NOMO-1 treated with dmso at 0.1 percent for 144 hours (cell line): ENCODE measurements around the gene KLHL30.

Source experiments
- DNase-seq: peaks from one replicate; lab custom pipeline; 2025; ENCODE audit not compliant: unreplicated experiment; lab: John Stamatoyannopoulos, UW

The KLHL30 gene, protein sequence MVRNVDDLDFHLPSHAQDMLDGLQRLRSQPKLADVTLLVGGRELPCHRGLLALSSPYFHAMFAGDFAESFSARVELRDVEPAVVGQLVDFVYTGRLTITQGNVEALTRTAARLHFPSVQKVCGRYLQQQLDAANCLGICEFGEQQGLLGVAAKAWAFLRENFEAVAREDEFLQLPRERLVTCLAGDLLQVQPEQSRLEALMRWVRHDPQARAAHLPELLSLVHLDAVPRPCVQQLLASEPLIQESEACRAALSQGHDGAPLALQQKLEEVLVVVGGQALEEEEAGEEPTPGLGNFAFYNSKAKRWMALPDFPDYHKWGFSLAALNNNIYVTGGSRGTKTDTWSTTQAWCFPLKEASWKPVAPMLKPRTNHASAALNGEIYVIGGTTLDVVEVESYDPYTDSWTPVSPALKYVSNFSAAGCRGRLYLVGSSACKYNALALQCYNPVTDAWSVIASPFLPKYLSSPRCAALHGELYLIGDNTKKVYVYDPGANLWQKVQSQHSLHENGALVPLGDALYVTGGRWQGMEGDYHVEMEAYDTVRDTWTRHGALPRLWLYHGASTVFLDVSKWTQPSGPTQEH

DNA sequence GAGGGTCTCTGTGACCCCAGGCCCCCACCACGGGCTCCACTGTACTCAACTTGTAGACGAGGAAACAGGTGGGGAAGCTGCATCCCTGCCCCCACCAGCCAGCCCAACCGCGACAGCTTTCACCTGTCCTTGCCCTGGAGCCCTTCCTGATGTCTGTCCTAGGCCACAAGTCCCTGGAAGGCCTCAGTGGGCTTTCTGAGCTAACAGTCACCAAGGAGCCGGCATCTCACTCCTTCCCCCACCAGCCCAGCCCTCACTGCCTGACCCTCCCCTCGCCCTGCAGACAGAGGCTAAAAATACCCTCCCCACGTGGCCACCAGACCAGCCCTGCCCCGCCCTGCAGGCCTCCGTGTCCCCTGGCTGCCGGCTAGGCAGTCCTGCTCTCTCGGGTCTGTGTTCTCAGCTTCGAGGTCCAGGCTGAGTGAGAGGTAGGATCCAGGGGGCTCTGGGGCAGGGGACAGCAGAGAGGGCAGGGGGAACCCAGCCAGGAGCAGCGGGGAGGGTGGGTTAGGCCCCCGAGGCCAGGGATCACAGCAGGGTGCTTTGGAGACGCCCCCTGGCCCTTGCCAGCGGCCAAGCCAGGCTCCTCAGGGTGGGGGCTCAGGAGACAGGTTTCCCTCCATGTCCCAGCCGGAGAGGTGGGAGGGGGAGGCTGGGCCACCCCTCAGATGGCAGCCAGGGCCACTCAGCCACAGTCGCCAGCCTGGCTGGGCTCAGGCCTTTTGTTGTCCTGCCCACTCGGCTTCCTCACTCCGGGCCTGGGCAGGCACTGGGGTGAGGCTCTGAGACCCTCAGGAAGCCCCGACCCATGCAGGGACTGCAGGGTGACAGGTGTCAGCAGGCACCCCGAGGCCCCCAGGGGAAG is at the start of gene KLHL30:
Gene KLHL30 (plus strand): TSS at position 338 of the 865 bp plus-strand sequence. CDS start 2,087 bp downstream, outside the sequence.
- no peak for DNase-seq

- no peak for DNase-seq
Observed at GRCh38 chr2:238090887-238091286, 47.6 kb upstream of the KLHL30 start.

DNA sequence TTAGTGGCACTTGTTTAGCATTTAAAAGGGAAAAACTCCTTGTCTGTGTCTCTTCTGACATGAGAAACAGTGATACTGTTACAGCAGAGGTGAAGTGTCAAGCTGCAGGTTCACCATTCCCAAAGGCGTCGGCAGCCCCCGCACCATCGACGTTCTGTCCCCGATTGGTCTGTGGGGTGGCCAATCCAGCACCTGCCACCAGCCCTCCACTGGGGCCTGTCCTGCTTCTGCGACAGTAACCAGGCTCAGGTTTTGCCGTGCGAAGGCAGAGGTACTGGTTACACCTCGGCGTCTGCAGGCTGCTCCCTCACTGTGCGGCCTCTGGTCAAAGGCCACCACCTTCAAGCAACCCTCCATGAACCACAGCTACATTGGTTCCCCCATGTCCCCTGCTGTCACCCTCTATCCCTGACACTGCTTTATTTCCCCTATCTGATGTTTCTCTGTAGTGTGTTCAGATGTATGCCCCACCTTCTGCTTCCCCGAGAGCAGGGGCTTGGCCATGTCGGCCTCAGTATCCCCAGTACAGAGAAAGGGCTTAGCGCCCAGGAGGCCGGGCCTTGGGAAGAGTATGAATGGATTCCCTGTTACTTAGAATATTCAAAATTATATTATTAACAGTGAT is 46.9 kb upstream of the KLHL30 start:
- no peak for DNase-seq

DNA sequence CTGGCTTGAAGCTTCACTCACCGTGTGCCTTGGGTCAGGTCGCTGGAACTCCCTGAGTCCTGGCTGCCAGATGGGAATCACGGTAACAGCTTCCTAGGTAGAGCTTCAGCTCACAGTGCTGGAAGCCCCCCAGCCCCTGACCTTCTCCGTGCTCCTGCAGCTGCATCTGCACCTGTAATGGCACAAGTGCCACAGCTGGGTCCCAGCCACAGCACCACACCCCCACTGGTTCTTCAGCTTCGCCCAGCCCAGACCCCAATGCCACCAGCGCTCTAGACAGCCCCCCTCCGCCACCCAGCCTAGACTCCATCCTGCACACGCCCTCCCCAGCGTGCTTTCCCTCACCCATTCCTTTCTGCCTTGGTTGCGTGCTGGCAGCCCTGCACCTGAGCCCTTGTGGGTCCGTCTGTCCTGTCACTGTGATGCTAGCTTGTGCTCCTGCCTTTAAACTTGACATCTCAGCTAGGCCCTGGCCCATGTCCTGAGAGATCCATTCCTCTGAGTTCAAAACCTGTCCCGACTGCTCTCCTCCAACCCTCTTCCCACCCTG is 45.9 kb upstream of the KLHL30 start:
- DNase-seq: no peak

DNA sequence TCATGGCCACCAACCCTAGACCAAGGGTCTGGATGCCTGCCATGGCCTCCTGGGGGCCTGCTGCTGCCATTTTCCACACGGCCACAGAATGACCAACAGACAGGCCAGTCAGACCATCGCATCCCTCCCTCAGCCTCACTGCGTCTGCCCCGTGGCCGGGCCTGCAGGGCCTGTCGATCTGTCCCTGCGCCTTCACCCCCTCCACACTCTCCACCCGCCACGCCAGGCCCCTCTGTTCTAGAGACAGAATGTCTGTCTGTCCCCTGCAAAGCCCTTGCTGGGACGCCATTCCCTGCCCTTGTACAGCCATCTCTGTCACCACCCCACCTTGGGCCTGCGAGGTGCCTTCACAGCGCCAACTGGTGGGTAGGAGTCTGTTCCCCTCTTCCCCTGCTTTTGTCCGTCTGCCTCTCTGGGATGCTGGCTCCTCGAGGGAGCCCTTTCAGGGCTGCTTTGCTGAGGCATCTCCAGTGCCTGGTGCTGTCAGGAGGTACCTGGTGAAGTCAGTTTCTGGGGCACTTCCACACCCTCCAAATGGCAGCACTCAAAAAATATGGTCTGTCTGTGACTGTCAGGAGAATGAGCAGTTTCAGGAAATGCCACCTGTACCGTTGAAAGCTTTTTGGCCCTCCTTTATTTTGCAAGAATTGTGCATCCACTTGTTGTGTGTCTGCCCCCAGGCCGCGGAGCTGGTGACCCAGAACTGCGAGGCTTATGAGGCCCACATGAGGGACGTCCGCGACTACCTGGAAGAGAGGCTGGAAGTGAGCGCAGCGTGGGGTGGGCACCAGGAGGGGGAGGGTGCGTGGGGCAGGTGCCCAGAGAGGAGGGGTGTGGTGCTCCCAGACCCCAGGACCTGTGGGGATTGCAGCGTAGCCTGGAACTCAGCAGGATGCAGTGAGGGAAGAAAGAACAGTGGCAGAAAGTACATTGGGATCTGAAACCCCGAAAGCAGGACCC is 45.0 kb upstream of the KLHL30 start:
- no peak for DNase-seq

- no peak for DNase-seq
Observed at GRCh38 chr2:238094438-238095022, 43.9 kb upstream of the KLHL30 start.

- DNase-seq: no peak
Observed at GRCh38 chr2:238095143-238095542, 43.3 kb upstream of the KLHL30 start.

DNA sequence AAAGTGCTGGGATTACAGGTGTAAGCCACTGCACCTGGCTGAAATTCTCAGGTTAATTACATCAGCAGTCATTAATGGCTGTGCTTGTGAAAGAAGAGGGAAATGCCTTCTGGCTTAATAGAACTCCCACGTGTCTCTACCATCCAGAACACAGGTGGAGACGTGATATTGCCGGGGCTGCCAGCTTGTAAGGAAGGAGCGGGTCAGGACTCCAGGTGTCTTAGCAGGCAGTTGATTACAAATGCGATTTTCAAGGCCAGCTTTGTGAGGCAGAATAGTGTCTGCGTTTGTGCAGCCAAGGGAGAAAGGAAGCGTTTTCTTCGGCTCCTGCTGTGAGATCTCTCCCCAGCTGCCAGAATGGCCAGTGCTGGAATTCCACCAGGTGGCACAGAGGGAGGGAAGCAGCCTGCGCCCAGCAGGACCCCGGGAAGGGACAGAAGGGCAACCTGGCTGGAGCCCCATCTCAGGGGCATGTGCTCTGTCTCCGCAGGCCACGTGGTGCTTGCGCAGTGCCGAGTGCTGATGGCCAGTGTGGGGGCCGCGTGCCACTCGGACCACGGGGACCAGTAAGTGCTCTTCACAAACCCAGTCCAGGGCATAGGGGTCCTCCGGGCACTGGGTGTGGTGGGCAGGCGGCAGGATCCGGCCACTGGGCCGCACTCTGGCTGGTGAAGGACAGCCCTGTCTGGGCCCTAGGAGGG is 42.0 kb upstream of the KLHL30 start:
- no peak for DNase-seq

GRCh38 chr2:238097201-238097987 is 41.1 kb upstream of the KLHL30 start:
- no peak for DNase-seq

GRCh38 chr2:238097988-238098871 is 40.2 kb upstream of the KLHL30 start:
- no peak for DNase-seq

GRCh38 chr2:238098901-238099713 is 39.4 kb upstream of the KLHL30 start:
- DNase-seq: no peak

DNA sequence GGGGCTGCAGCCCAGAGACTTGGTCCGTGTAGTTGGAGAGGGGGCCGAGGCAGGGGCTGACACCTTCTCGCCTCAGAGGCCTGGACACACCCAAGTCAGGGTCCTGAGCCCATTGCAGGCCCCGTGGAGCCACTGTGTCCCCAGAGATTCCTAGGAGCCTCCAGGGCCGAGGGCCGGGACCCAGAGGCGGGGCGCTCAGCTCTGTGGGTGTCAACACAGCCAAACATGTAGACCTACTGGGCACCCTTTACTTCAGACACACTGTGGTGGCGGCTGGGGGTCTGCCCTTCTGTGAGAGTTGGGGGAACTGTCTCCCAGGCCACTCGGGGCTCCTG is 38.8 kb upstream of the KLHL30 start:
- DNase-seq: no peak

GRCh38 chr2:238100049-238100820 is 38.2 kb upstream of the KLHL30 start, which contains the start of gene ESPNL:
TSS of gene ESPNL (plus strand) at chr2:238100340. CDS start at chr2:238100420, 80 bp downstream.
- no peak for DNase-seq

- DNase-seq: no peak
Observed at GRCh38 chr2:238100821-238101771, 37.4 kb upstream of the KLHL30 start.
